ENCODE data around the gene BNC2. TPM values are rescaled to one million over a fixed set of nuclear protein-coding genes. Genes with fewer than 3 reads are reported as not detected.

Gene BNC2
- total and polyA plus RNA-seq, 2 of the 4 experiments (the other 2 are of a cell fraction), result 15.5 to 45.2 TPM

DNA sequence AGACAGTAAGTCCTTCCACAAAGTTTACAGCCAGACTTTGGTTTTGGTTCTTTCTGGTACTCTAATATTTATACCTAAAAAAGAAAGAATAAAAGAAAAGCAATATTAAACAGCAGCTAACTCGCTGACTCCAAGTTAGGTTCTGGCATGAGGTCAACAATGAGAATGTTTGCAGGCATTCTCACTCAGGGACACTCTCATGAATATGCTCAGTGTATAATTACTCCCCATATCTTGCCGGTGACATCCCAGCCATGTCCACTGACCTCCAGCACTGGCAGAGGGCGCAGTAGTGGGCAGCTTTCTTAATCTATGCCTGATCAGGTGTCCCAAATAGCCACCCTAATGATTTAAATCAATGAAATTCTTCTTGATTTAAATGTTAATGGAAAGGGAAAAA, 151.5 kb downstream of the BNC2 start:
- peaks cover 4% of the 10 kb centered on the region for H3K36me3 ChIP-seq (ENCODE audit: control insufficient read depth, insufficient read depth, low read length)
- H3K9me3 ChIP-seq (ENCODE audit: control insufficient read depth, insufficient read depth, low read length), result no peaks in the 10 kb centered on the region
- no peaks in the 10 kb centered on the region for H4K20me1 ChIP-seq (ENCODE audit: insufficient read depth, low read length)
- peak overlapping the region; percentile 33; the same call in 1 of the 2 replicates for H3K18ac ChIP-seq (ENCODE audit: low read depth, low read length)
- ATAC-seq (ENCODE audit: low read depth) (peak; percentile 45; the same call in 1 of the 2 replicates), DNase-seq (peak; percentile 39)
- no peak overlapping the region for H3K27ac ChIP-seq (ENCODE audit: insufficient read depth, low read length)
- H2AK9ac ChIP-seq (replicated peaks; ENCODE audit: low read depth, low read length, poor library complexity), result no peak overlapping the region
- no peaks in the 10 kb centered on the region for H3K27me3 ChIP-seq (ENCODE audit: control insufficient read depth, insufficient read depth, low read length)
- BruUV-seq (replicated peaks), result no TSS peak
- ChIA-PET POLR2A (ENCODE audit: unreplicated experiment) (no interaction called here), CTCF (interaction anchor here (0.6 kb wide), 1 partner anchor 150 kb away, joined by 3 read pairs; no protein-coding TSS in a partner anchor)
- dilution Hi-C loops (cut with HindIII; ENCODE audit: low sequenced_read_pairs, unreplicated experiment) (no loop called here), in situ Hi-C loops (cut with MboI; ENCODE audit: low sequenced_read_pairs) (loop anchor here (10.0 kb wide), 1 partner anchor 524 kb away; no protein-coding TSS in a partner anchor), intact Hi-C loops (cut with micrococcal nuclease) (no loop called here)
- no peak overlapping the region for H4K8ac ChIP-seq (ENCODE audit: low read depth in 2 of 2, low read length in 2 of 2)
- H2BK20ac ChIP-seq (ENCODE audit: low read depth, low read length), result peak overlapping the region; percentile 54
- peaks cover 17% of the 10 kb centered on the region for H3K4me1 ChIP-seq (ENCODE audit: control insufficient read depth, insufficient read depth, low read length)
- H4K5ac ChIP-seq (ENCODE audit: low read depth, low read length), result no peak overlapping the region
- H3K9me1 ChIP-seq (ENCODE audit: insufficient read depth, low read length), result peaks cover 6% of the 10 kb centered on the region; the same call in 1 of the 2 replicates
- H2BK120ac ChIP-seq (ENCODE audit: low read depth, low read length), result peak overlapping the region; percentile 27
- H3K4me3 ChIP-seq (ENCODE audit: insufficient read depth, low read depth, low read length), result no peak overlapping the region
- H2BK15ac ChIP-seq (ENCODE audit: low read depth, low read length), result peak overlapping the region; percentile 36; the same call in 1 of the 3 replicates
- H3K14ac ChIP-seq (replicated peaks; ENCODE audit: low read depth, low read length), result no peak overlapping the region
- H3K79me1 ChIP-seq (ENCODE audit: low read depth in 1 of 2, low read length in 2 of 2), result peaks cover 12 to 41% of the 10 kb centered on the region in 2 experiments
- TF ChIP-seq CHD1 (IDR thresholded peaks at IDR 0.05; ENCODE audit: low read depth, low read length) (no peak), POLR2A (IDR thresholded peaks at IDR 0.05; ENCODE audit: low read depth, low read length) (no peak), FOS (IDR thresholded peaks at IDR 0.05; ENCODE audit: low read depth, low read length) (no peak), NFE2L2 (IDR thresholded peaks at IDR 0.05; ENCODE audit: low read depth, low read length) (no peak), RFX5 (IDR thresholded peaks at IDR 0.05; ENCODE audit: low read depth, low read length) (no peak), RCOR1 (IDR thresholded peaks at IDR 0.05; ENCODE audit: insufficient replicate concordance, low read length) (no peak), CEBPB (IDR thresholded peaks at IDR 0.05; ENCODE audit: low read depth, low read length) (no peak), MXI1 (IDR thresholded peaks at IDR 0.05; ENCODE audit: borderline replicate concordance, low read depth, low read length) (no peak), RAD21 (IDR thresholded peaks at IDR 0.05; ENCODE audit: low read length) (no peak), BHLHE40 (IDR thresholded peaks at IDR 0.05; ENCODE audit: low read depth, low read length) (no peak), SMC3 (IDR thresholded peaks at IDR 0.05; ENCODE audit: low read depth, low read length) (no peak), MAZ (IDR thresholded peaks at IDR 0.05; ENCODE audit: borderline replicate concordance, low read depth, low read length) (no peak), MAFK (IDR thresholded peaks at IDR 0.05; ENCODE audit: low read depth, low read length) (no peak)
- TF ChIP-seq, protein P1, sequence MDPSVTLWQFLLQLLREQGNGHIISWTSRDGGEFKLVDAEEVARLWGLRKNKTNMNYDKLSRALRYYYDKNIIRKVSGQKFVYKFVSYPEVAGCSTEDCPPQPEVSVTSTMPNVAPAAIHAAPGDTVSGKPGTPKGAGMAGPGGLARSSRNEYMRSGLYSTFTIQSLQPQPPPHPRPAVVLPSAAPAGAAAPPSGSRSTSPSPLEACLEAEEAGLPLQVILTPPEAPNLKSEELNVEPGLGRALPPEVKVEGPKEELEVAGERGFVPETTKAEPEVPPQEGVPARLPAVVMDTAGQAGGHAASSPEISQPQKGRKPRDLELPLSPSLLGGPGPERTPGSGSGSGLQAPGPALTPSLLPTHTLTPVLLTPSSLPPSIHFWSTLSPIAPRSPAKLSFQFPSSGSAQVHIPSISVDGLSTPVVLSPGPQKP (IDR thresholded peaks at IDR 0.05; ENCODE audit: borderline replicate concordance, low read depth, low read length), result no peak
- TF ChIP-seq, protein P2, sequence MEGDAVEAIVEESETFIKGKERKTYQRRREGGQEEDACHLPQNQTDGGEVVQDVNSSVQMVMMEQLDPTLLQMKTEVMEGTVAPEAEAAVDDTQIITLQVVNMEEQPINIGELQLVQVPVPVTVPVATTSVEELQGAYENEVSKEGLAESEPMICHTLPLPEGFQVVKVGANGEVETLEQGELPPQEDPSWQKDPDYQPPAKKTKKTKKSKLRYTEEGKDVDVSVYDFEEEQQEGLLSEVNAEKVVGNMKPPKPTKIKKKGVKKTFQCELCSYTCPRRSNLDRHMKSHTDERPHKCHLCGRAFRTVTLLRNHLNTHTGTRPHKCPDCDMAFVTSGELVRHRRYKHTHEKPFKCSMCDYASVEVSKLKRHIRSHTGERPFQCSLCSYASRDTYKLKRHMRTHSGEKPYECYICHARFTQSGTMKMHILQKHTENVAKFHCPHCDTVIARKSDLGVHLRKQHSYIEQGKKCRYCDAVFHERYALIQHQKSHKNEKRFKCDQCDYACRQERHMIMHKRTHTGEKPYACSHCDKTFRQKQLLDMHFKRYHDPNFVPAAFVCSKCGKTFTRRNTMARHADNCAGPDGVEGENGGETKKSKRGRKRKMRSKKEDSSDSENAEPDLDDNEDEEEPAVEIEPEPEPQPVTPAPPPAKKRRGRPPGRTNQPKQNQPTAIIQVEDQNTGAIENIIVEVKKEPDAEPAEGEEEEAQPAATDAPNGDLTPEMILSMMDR (conservative IDR thresholded peaks at IDR 0.05; ENCODE audit: low read depth, low read length), result no peak
- TF ChIP-seq, protein P3, sequence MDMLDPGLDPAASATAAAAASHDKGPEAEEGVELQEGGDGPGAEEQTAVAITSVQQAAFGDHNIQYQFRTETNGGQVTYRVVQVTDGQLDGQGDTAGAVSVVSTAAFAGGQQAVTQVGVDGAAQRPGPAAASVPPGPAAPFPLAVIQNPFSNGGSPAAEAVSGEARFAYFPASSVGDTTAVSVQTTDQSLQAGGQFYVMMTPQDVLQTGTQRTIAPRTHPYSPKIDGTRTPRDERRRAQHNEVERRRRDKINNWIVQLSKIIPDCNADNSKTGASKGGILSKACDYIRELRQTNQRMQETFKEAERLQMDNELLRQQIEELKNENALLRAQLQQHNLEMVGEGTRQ (IDR thresholded peaks at IDR 0.05; ENCODE audit: low read depth, low read length), result no peak
- H4K91ac ChIP-seq (ENCODE audit: insufficient read depth, low read depth, low read length), result no peak overlapping the region; the same call in 1 of the 2 replicates
- no peak overlapping the region for H2AFZ ChIP-seq (replicated peaks; ENCODE audit: low read length, poor library complexity)
- peak overlapping the region; percentile 46; the same call in 1 of the 2 replicates for H3K4ac ChIP-seq (ENCODE audit: low read depth, low read length)
- no peak overlapping the region for H3K23ac ChIP-seq (ENCODE audit: low read depth, low read length)
- peak overlapping the region; percentile 50 for H3K4me2 ChIP-seq (ENCODE audit: low read depth, low read length)
- no peak overlapping the region for H2AK5ac ChIP-seq (ENCODE audit: low read depth, low read length)
- WGBS, 2 experiments (ENCODE audit: extremely low coverage in 2 of 2, insufficient read length in 1 of 2), result 20% methylated on average over 1 of the region's 3 CpGs; no CpG with 5 or more reads in 1 of the 2 experiments
- no peak overlapping the region for H3K9ac ChIP-seq (ENCODE audit: low read depth, low read length)
- H3K56ac ChIP-seq (ENCODE audit: extremely low read depth, insufficient read depth, low read length), result no peak overlapping the region
- peak overlapping the region; percentile 38 for H2BK5ac ChIP-seq (ENCODE audit: low read depth, low read length, poor library complexity, severe bottlenecking)
